GM18951 (cell line): ENCODE data around the gene TMEM205.
"Not testable (repeated sequence)": the region's sequence is repeated elsewhere in the genome, so short reads cannot be mapped to it uniquely, and the experiment has no call there.

Source experiments
- POLR2A ChIP-seq: IDR thresholded peaks from 4 replicates; pipeline ENCODE4 v1.6.1; 2011; ENCODE audit warnings: mild to moderate bottlenecking; ENCODE audit not compliant: insufficient read length, insufficient read depth; ENCODE audit errors: extremely low read depth
- in situ Hi-C: fragments of 300-500 bp; cut with MboI; formaldehyde crosslinking; loops from one replicate; pipeline ENCODE4 v1.12.0; 2022; ENCODE audit warnings: low sequenced_read_pairs, mixed read lengths, inconsistent platforms; ENCODE audit not compliant: unreplicated experiment

TMEM205 gene

GRCh38 chr19:11346104-11346940 is at the start of gene TMEM205, which contains the start of gene CCDC159:
Gene TMEM205 (minus strand): TSS chr19:11346268. CDS start chr19:11345619, 649 bp downstream.
Gene CCDC159 (plus strand): TSS chr19:11346519. CDS start chr19:11346607, 88 bp downstream.
- in situ Hi-C loops = no loop called here
- peak; percentile 71 for TF ChIP-seq POLR2A

GRCh38 chr19:11390933-11391680 is 45.0 kb upstream of the TMEM205 start:
- in situ Hi-C loops = no loop called here

GRCh38 chr19:11390359-11390758 is 44.3 kb upstream of the TMEM205 start:
- no peak for TF ChIP-seq POLR2A
- in situ Hi-C loops = no loop called here

More at GRCh38 chr19:11390933-11391680, 45.0 kb upstream of the TMEM205 start:
- TF ChIP-seq POLR2A = no peak

GRCh38 chr19:11387162-11388034 is 41.3 kb upstream of the TMEM205 start:
- TF ChIP-seq POLR2A = no peak
- in situ Hi-C loops = no loop called here

- in situ Hi-C loops = no loop called here
- no peak for TF ChIP-seq POLR2A
Measured at GRCh38 chr19:11384778-11385129, 38.7 kb upstream of the TMEM205 start.

GRCh38 chr19:11383706-11384048 is 37.6 kb upstream of the TMEM205 start:
- in situ Hi-C loops = no loop called here
- TF ChIP-seq POLR2A = no peak

GRCh38 chr19:11382898-11383705 is 37.0 kb upstream of the TMEM205 start:
- in situ Hi-C loops = no loop called here
- no peak for TF ChIP-seq POLR2A

GRCh38 chr19:11380653-11381537 is 34.8 kb upstream of the TMEM205 start:
- in situ Hi-C loops = no loop called here
- peak; percentile 89 for TF ChIP-seq POLR2A

- in situ Hi-C loops = no loop called here
- no peak for TF ChIP-seq POLR2A
Measured at GRCh38 chr19:11379857-11380350, 33.8 kb upstream of the TMEM205 start.

GRCh38 chr19:11379269-11379845 is 33.3 kb upstream of the TMEM205 start:
- in situ Hi-C loops = not testable (repeated sequence)
